HFF-Myc (cell line): ENCODE measurements around the gene KRT79.
A peak's percentile ranks its signal among the peaks of the same experiment; 100 is the strongest.

ENCODE experiments used
- DNase-seq: peaks from one replicate; pipeline ENCODE4 v3.0.0-alpha.2; 2011; ENCODE audit warnings: low read depth; ENCODE audit errors: extremely low read depth
- H3K4me3 ChIP-seq: replicated peaks from 2 replicates; pipeline ENCODE4 v1.5.1; 2011; ENCODE audit warnings: low read depth, mild to moderate bottlenecking, control low read depth, low read length
- TF ChIP-seq, protein P1 (sequence below): IDR thresholded peaks from 2 replicates; pipeline ENCODE4 v1.5.1; 2012; ENCODE audit warnings: mild to moderate bottlenecking, low read depth, low read length, control low read depth; ENCODE audit errors: missing control alignments

Gene KRT79

GRCh38 chr12:52838609-52839435 lies 4.7 kb upstream of the KRT79 start:
- no peak for DNase-seq
- TF ChIP-seq, protein P1, sequence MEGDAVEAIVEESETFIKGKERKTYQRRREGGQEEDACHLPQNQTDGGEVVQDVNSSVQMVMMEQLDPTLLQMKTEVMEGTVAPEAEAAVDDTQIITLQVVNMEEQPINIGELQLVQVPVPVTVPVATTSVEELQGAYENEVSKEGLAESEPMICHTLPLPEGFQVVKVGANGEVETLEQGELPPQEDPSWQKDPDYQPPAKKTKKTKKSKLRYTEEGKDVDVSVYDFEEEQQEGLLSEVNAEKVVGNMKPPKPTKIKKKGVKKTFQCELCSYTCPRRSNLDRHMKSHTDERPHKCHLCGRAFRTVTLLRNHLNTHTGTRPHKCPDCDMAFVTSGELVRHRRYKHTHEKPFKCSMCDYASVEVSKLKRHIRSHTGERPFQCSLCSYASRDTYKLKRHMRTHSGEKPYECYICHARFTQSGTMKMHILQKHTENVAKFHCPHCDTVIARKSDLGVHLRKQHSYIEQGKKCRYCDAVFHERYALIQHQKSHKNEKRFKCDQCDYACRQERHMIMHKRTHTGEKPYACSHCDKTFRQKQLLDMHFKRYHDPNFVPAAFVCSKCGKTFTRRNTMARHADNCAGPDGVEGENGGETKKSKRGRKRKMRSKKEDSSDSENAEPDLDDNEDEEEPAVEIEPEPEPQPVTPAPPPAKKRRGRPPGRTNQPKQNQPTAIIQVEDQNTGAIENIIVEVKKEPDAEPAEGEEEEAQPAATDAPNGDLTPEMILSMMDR: no peak
- H3K4me3 ChIP-seq: no peak overlapping the region

DNA sequence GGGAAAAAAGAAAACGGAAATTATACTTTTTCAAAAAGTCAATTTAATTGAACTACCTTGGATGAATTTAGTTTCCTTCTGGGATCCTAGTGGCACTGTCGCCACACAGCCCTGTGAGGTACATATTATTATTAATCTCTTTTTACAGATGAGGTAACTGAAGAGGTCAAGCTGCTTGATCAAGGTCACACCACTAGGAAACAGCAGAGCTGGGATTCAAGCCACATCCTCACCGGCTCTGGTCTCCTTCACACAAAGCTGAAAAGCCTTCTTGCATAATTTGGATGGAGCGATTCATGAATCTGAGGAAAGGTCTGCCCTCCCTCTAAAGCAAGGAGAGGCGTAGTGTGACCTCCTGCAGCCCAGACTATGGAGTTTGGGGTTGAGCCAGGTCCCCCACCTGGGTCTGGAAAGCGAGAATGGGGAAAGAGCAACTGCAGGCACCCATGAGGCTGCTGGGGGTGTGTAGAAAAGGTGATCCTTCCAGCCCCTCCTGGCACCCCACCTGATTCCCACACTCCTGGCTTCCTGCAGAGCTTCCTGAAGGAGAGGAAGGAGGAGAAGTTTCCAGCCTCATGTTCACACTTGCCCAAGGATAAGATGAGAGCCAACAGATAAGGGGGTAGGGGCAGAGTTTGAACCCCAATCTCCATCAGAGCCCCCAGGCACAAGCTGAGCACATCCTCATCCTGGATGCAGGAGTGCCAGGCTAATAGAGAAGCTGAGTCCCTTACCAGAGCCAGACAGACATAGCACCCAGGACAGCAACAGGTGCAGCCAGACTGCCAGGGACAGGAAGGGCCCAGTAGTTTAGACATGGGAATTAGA lies 3.9 kb upstream of the KRT79 start:
- no peak for DNase-seq
- TF ChIP-seq, protein P1: no peak
- H3K4me3 ChIP-seq: no peak overlapping the region

GRCh38 chr12:52837413-52837741 lies 3.3 kb upstream of the KRT79 start:
- H3K4me3 ChIP-seq: no peak overlapping the region
- peak; percentile 31 for DNase-seq
- TF ChIP-seq, protein P1: no peak

DNA sequence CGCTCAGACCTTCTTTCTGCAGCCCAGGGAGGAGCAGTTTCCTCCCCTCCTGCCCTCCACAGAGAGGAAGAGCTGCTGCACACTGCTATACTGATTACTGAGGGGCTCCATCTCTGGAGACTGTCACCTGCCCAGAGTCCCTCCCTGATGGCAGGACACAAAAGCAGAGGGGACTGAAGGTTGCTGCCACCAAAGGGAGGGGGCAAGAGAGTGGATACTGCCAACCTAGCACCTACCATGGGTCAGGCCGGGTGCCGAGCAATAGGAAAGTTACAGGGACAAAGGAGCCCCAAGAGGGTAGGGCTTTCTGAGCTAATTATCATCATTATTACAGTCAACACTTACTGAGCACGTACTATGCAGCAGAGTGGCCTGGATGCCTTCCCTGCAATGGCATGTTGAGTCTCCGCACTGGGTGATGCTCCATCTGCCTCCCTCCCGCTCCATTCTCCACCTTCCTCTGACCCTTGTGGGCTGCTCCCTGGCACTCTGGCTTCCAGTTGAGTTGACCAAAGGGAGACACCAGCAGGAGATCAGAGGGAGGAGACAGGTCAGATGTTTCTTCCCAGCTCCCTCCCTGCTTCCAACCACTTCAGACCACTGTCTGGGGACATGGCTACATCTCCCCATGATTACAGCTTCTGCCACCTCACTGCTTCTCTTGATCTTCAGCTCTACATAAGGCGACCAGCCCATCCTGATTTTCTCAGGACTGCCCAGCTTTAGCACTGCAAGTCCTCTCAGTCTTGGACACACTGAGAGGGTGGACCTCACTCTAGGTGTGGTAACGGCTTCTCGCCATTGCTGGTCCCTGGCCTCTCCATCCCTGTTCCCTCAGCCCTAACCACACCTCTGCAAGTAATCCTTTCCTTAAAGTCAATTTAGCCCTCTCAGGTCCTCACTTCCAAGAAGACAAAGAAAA lies 2.6 kb upstream of the KRT79 start:
- TF ChIP-seq, protein P1: no peak
- no peak overlapping the region for H3K4me3 ChIP-seq
- DNase-seq: no peak

DNA sequence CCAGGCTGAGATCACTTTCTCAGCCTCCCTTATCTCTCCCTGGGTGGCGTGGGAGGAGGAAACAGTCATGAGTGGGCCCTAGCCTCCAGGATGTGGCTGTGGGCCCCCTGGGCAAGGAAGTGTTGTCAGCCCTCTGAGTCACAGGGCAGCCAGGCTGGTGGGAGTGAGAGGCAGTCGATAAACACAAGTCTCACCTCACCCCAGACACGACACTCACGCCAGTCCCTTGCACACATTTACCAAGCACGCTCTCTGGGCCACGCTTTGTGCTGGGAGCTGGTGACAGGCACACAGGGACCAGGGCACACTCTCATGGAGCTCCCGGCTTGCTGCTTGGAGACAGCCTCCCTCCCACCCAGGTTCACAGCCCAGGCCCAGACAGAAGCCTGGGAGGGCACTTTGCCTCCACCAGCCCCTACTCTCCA lies 1.9 kb upstream of the KRT79 start:
- TF ChIP-seq, protein P1: no peak
- DNase-seq: no peak

DNA sequence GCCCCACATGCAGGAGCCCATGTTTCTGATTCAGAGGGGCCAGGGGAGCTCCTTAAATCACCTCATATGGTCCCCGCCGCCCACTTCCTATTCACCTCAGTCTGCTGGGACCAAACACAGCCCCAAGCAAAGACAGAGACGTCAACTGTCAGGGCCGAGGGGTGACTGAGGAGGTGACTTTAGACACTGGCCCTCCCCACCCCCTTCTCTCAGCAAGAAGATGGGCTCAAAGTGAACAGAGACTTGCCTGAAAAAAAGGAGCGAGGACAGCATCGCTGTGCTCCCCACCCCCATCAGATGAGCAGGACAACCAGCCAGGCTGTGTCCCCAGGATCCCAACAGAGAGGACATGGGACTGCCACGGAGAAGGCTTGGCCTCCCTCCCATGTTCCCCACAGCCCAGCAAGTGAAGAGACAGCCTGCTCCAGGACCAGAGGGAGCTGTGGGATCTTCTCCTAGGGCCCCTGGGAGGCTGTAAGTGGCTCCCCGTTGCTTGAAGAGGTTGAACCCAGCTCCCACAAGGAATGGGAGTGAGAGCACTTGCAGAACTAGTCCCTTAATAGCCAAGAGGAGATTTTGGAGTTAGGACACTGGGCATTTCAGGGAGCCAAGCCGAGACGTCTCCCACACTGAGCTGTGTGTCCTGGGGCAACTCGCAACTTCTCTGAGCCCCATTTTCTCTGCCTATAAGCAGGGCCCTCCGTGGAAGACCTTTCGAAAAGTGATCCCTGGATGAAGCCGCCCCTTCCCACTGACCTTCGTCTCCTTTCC lies 1.3 kb upstream of the KRT79 start:
- no peak for DNase-seq
- TF ChIP-seq, protein P1: no peak
- H3K4me3 ChIP-seq: no peak overlapping the region

More for the DNA sequence above, 1.9 kb upstream of the KRT79 start:
- H3K4me3 ChIP-seq: no peak overlapping the region
